ENCODE results near the gene COMP.

The COMP gene

GRCh38 chr19:18780631-18781030 is 10.5 kb downstream of the COMP start:
- H3F3A ChIP-seq (ENCODE audit: insufficient read depth) = no peaks in the 10 kb centered on the region
- no peak overlapping the region for H2AFZ ChIP-seq (ENCODE audit: low read depth, low read length, severe bottlenecking)
- H3K79me2 ChIP-seq (ENCODE audit: insufficient read depth, low read length) = no peaks in the 10 kb centered on the region
- H3K4me3 ChIP-seq (ENCODE audit: insufficient read depth, low read length, poor library complexity, severe bottlenecking) = no peak overlapping the region
- H3K36me3 ChIP-seq (ENCODE audit: low read length) = no peaks in the 10 kb centered on the region
- no peak overlapping the region for H3K4me2 ChIP-seq (ENCODE audit: low read depth, low read length, poor library complexity, severe bottlenecking)
- no peaks in the 10 kb centered on the region for H3K9me3 ChIP-seq (ENCODE audit: insufficient read depth, low read length)
- TF ChIP-seq EZH2phosphoT487 (conservative IDR thresholded peaks at IDR 0.05; ENCODE audit: low read length) (no peak), CTCF (IDR thresholded peaks at IDR 0.05; ENCODE audit: insufficient read depth, low read length, poor library complexity, severe bottlenecking) (peak; percentile 19)
- no peaks in the 10 kb centered on the region for H4K20me1 ChIP-seq (ENCODE audit: low read depth, low read length)
- H3K9me2 ChIP-seq (replicated peaks; ENCODE audit: insufficient read depth, low read length) = no peaks in the 10 kb centered on the region
- no peak overlapping the region for H3K9ac ChIP-seq (ENCODE audit: low read length)
- no peak overlapping the region for H3K27ac ChIP-seq (ENCODE audit: low read depth, low read length)
- H3K27me3 ChIP-seq (ENCODE audit: low read length) = no peaks in the 10 kb centered on the region

- Histone ChIP-seq H4K20me1 (ENCODE audit: low read depth, low read length) (no peaks in the 10 kb centered on the region), H3K27ac (ENCODE audit: low read depth, low read length) (no peak overlapping the region), H3K79me2 (ENCODE audit: insufficient read depth, low read length) (no peaks in the 10 kb centered on the region), H2AFZ (ENCODE audit: low read depth, low read length, severe bottlenecking) (no peak overlapping the region), H3K4me2 (ENCODE audit: low read depth, low read length, poor library complexity, severe bottlenecking) (no peak overlapping the region), H3K9ac (ENCODE audit: low read length) (no peak overlapping the region), H3K27me3 (ENCODE audit: low read length) (no peaks in the 10 kb centered on the region), H3K4me3 (ENCODE audit: insufficient read depth, low read length, poor library complexity, severe bottlenecking) (no peak overlapping the region), H3F3A (ENCODE audit: insufficient read depth) (no peaks in the 10 kb centered on the region), H3K36me3 (ENCODE audit: low read length) (no peaks in the 10 kb centered on the region), H3K9me3 (ENCODE audit: insufficient read depth, low read length) (no peaks in the 10 kb centered on the region), H3K9me2 (replicated peaks; ENCODE audit: insufficient read depth, low read length) (no peaks in the 10 kb centered on the region)
- no peak for TF ChIP-seq EZH2phosphoT487 (conservative IDR thresholded peaks at IDR 0.05; ENCODE audit: low read length)
- TF ChIP-seq CTCF (IDR thresholded peaks at IDR 0.05; ENCODE audit: insufficient read depth, low read length, poor library complexity, severe bottlenecking) = no peak
Observed at GRCh38 chr19:18780081-18780480, 11.0 kb downstream of the COMP start.

- Histone ChIP-seq H3K9ac (ENCODE audit: low read length) (no peak overlapping the region), H3K4me3 (ENCODE audit: insufficient read depth, low read length, poor library complexity, severe bottlenecking) (no peak overlapping the region), H3K79me2 (ENCODE audit: insufficient read depth, low read length) (no peaks in the 10 kb centered on the region), H3K9me3 (ENCODE audit: insufficient read depth, low read length) (no peaks in the 10 kb centered on the region), H4K20me1 (ENCODE audit: low read depth, low read length) (no peaks in the 10 kb centered on the region), H3K4me2 (ENCODE audit: low read depth, low read length, poor library complexity, severe bottlenecking) (no peak overlapping the region), H3F3A (ENCODE audit: insufficient read depth) (no peaks in the 10 kb centered on the region), H3K27ac (ENCODE audit: low read depth, low read length) (no peak overlapping the region), H3K36me3 (ENCODE audit: low read length) (no peaks in the 10 kb centered on the region), H3K27me3 (ENCODE audit: low read length) (no peaks in the 10 kb centered on the region), H2AFZ (ENCODE audit: low read depth, low read length, severe bottlenecking) (no peak overlapping the region), H3K9me2 (replicated peaks; ENCODE audit: insufficient read depth, low read length) (no peaks in the 10 kb centered on the region)
- TF ChIP-seq CTCF (IDR thresholded peaks at IDR 0.05; ENCODE audit: insufficient read depth, low read length, poor library complexity, severe bottlenecking) = no peak
- TF ChIP-seq EZH2phosphoT487 (conservative IDR thresholded peaks at IDR 0.05; ENCODE audit: low read length) = no peak
Observed at GRCh38 chr19:18778826-18779495, 12.1 kb downstream of the COMP start.
